H1 (cell line): ENCODE results near the gene GDPD4. TPM values are rescaled to one million over a fixed set of nuclear protein-coding genes. Genes with fewer than 3 reads are reported as not detected.

ENCODE experiments used
- ASH2L ChIP-seq: fragments of 200-600, 300-600 bp; sonication (generic); IDR thresholded peaks from one replicate; pipeline ENCODE4 v1.7.1; 2017; ENCODE audit warnings: low read length
- BCL11A ChIP-seq, 2 experiments: IDR thresholded peaks; one replicate each; pipeline ENCODE4 v1.6.1; 2011; ENCODE audit warnings: low read depth in 2 of 2, low read length in 2 of 2, mild to moderate bottlenecking in 2 of 2
- BRCA1 ChIP-seq: IDR thresholded peaks from 2 replicates; pipeline ENCODE4 v1.6.1; 2012; ENCODE audit warnings: low read depth, low read length, improper control_type of control experiment
- EGR1 ChIP-seq: IDR thresholded peaks from 2 replicates; pipeline ENCODE4 v1.6.1; 2011; ENCODE audit warnings: low read depth, low read length, borderline replicate concordance
- GABPA ChIP-seq: IDR thresholded peaks from 2 replicates; pipeline ENCODE4 v1.6.1; 2011; ENCODE audit warnings: mild to moderate bottlenecking, low read length, moderate library complexity, borderline replicate concordance; ENCODE audit not compliant: insufficient read depth
- HDAC2 ChIP-seq, 2 experiments: fragments of 300-600 bp in 1 of 2; sonication (generic) in 1 of 2; IDR thresholded peaks; 2 replicates each; pipeline ENCODE4 v1.6.1; 2011 to 2012; ENCODE audit warnings: low read depth in 2 of 2, low read length in 2 of 2, mild to moderate bottlenecking in 2 of 2, moderate library complexity in 2 of 2, borderline replicate concordance in 1 of 2, inconsistent platforms in 1 of 2
- HDAC6 ChIP-seq: IDR thresholded peaks from one replicate; pipeline ENCODE4 v1.7.1; 2012; ENCODE audit warnings: low read depth, mild to moderate bottlenecking, inconsistent platforms, low read length, moderate library complexity
- KDM5A ChIP-seq: fragments of 200-600 bp; IDR thresholded peaks from 2 replicates; pipeline ENCODE4 v1.7.1; 2012; ENCODE audit warnings: mild to moderate bottlenecking, low read length, inconsistent platforms, mixed read lengths
- NANOG ChIP-seq: IDR thresholded peaks from 2 replicates; pipeline ENCODE4 v1.6.1; 2011; ENCODE audit warnings: low read length, low read depth, mild to moderate bottlenecking, inconsistent platforms; ENCODE audit not compliant: insufficient read depth, poor library complexity, severe bottlenecking
- PHF8 ChIP-seq: fragments of 200-600 bp; sonication (generic); conservative IDR thresholded peaks from 2 replicates; pipeline ENCODE4 v1.7.1; 2012; ENCODE audit warnings: low read depth, mild to moderate bottlenecking, inconsistent platforms, low read length, moderate library complexity
- POLR2AphosphoS5 ChIP-seq: IDR thresholded peaks from 2 replicates; pipeline ENCODE4 v1.6.1; 2011; ENCODE audit warnings: low read depth, low read length
- POU5F1 ChIP-seq: IDR thresholded peaks from 2 replicates; pipeline ENCODE4 v1.6.1; 2011; ENCODE audit warnings: low read depth, mild to moderate bottlenecking, low read length, moderate library complexity
- SIN3A ChIP-seq, 2 experiments: IDR thresholded peaks in 1 of 2; conservative IDR thresholded peaks in 1 of 2; 2 replicates each; pipeline ENCODE4 v1.6.1; 2011 to 2012; ENCODE audit warnings: low read length in 2 of 2, improper control_type of control experiment in 1 of 2, low read depth in 1 of 2, mild to moderate bottlenecking in 1 of 2
- SIX5 ChIP-seq: IDR thresholded peaks from 2 replicates; pipeline ENCODE4 v1.6.1; 2011; ENCODE audit warnings: mild to moderate bottlenecking, low read depth, low read length
- TAF1 ChIP-seq: IDR thresholded peaks from 2 replicates; pipeline ENCODE4 v1.6.1; 2011; ENCODE audit warnings: mild to moderate bottlenecking, low read depth, low read length
- TCF12 ChIP-seq: IDR thresholded peaks from 2 replicates; pipeline ENCODE4 v1.6.1; 2011; ENCODE audit warnings: low read depth, mild to moderate bottlenecking, low read length
- TEAD4 ChIP-seq: IDR thresholded peaks from 2 replicates; pipeline ENCODE4 v1.6.1; 2012; ENCODE audit warnings: low read depth, low read length, inconsistent platforms, mixed read lengths
- ZNF274 ChIP-seq: IDR thresholded peaks from 2 replicates; pipeline ENCODE4 v1.7.0; 2012; ENCODE audit warnings: low read length, borderline replicate concordance; ENCODE audit errors: extremely low read depth
- polyA plus RNA-seq, 7 experiments: library from polyadenylated mRNA; depleted of rRNA in 3 of 7; stranded (reverse) in 5 of 7; unstranded in 2 of 7; fragments of >200 nt in 5 of 7; fragments of 200-250 nt in 2 of 7; gene quantifications; 1 replicate in 5 of 7; 2 replicates in 1 of 7; 4 replicates in 1 of 7; pipeline versions ENCODE4 v1.2.1 to v1.2.3, GENCODE V29; 2011 to 2013; ENCODE audit warnings: missing spikeins in 2 of 7, mixed read lengths in 2 of 7
- total RNA-seq: library from RNA; stranded (reverse); fragmentation: NEBNext Ultra II Directional; extraction: Animal tissue kit (Norgen Biotek cat#: 25700); gene quantifications from 2 replicates; pipeline ENCODE4 v1.2.1, GENCODE V29; 2021
- TF ChIP-seq, protein P1 (sequence below): IDR thresholded peaks from 2 replicates; pipeline ENCODE4 v1.6.1; 2011; ENCODE audit warnings: low read depth, mild to moderate bottlenecking, low read length; ENCODE audit not compliant: insufficient read depth

The GDPD4 gene
- total and polyA plus RNA-seq, 2 of the 8 experiments (the other 6 are each of a cell fraction or from before 2014, with no cell fraction given), result not detected

DNA sequence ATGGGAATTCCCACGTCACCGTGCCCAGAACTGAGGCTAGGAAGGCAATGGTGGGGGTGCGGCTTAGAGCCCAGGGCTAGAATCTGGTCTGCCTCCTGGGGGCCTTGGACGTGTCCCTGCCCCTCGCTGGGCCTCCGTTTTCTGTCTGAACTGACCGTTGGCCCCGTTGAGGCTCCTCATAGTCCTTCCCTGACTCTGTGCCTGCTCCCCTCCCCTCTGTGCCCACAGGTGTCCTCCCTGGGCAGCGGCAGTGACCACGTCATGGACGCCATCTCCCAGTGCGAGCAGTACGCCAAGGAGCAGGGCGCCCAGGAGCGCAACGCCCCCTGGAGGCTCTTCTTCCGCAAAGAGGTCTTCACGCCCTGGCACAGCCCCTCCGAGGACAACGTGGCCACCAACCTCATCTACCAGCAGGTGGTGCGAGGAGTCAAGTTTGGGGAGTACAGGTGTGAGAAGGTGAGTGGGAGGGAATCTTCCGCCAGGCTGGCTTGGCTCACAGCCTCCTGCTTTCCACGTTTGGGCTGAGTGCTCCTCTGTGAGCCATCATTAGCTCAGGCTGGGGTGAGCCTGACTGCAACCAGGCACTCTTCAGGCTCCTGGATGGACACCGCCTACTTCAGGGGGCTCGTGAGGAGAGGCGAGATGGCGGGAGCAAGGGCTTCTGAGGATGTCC lies 109.5 kb downstream of the GDPD4 start (continued):
- TF ChIP-seq BCL11A (IDR thresholded peaks at IDR 0.05; ENCODE audit: low read depth in 2 of 2, low read length in 2 of 2) (no peak), KDM5A (no peak), SIX5 (no peak), TEAD4 (no peak), POLR2AphosphoS5 (peak; percentile 27; the same call in 1 of the 2 replicates), ASH2L (no peak), HDAC2 (IDR thresholded peaks at IDR 0.05; ENCODE audit: borderline replicate concordance in 1 of 2, low read depth in 2 of 2, low read length in 2 of 2) (no peak; a peak in 1 of 4 replicates), NANOG (no peak), TCF12 (peak; percentile 76; the same call in 1 of the 2 replicates), PHF8 (no peak), TAF1 (no peak), POU5F1 (no peak), SIN3A (conservative IDR thresholded peaks at IDR 0.05 in 1 of 2, IDR thresholded peaks at IDR 0.05 in 1 of 2; ENCODE audit: low read depth in 1 of 2, low read length in 2 of 2) (peak in 1 of 2 experiments; percentile 48; a peak in 1 of 4 replicates), GABPA (peak; percentile 31; the same call in 1 of the 2 replicates), EGR1 (peak; percentile 50; the same call in 1 of the 2 replicates), ZNF274 (no peak), HDAC6 (no peak), BRCA1 (no peak)
- TF ChIP-seq, protein P1, sequence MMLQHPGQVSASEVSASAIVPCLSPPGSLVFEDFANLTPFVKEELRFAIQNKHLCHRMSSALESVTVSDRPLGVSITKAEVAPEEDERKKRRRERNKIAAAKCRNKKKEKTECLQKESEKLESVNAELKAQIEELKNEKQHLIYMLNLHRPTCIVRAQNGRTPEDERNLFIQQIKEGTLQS, result peak; percentile 24; the same call in 1 of the 2 replicates
